HG02943 (cell line): ENCODE data around the gene ASB3.
"Not testable (repeated sequence)": the region's sequence is repeated elsewhere in the genome, so short reads cannot be mapped to it uniquely, and the experiment has no call there.

ENCODE experiments used
- ATAC-seq: cut with Tn5 transposase; IDR thresholded peaks from one replicate; pipeline ENCODE4 v1.9.1; 2021; ENCODE audit warnings: mild to moderate bottlenecking, low read depth, moderate library complexity; ENCODE audit not compliant: unreplicated experiment

Gene ASB3

GRCh38 chr2:53667130-53667529 lies 119.6 kb downstream of the ASB3 start:
- not testable (repeated sequence) for ATAC-seq

DNA sequence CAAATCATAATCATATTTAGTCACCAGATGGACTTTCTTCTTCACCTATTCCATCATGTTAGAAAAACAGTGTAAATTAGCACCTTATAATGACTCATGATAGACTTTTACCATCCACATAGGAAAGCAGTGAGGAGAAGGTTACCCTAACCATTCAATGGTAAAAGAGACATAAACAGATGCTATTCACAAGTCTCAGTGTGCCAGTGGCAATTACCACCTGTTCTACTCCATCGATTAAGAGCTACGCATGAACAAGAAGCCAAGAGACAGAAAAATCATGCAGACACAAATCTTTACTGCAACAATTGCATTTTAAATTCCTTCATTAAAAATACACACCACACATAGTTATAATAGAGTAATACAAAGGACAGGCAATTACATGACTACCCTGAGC lies 125.9 kb downstream of the ASB3 start:
- no peak for ATAC-seq

GRCh38 chr2:53658474-53658873 lies 128.3 kb downstream of the ASB3 start:
- ATAC-seq: not testable (repeated sequence)

DNA sequence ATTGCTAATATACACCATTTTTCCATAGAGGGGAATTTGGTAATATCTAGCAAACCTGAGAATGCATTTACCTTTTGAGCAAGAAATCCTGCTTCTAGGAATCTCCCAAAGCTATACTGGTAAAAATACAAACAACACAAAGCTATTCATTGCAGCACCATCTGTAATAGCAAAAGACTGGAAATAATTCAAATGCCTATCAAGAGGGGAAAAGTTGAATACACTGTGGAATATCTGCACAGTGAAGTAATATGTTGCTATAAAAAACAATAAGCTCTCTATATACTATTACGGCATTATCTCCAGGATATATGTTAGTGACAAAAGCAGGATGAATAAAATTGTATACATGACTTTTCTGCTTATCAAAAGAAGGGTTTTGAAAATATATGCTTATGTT lies 131.5 kb downstream of the ASB3 start:
- no peak for ATAC-seq

GRCh38 chr2:53654396-53654795 lies 132.4 kb downstream of the ASB3 start:
- ATAC-seq: no peak

DNA sequence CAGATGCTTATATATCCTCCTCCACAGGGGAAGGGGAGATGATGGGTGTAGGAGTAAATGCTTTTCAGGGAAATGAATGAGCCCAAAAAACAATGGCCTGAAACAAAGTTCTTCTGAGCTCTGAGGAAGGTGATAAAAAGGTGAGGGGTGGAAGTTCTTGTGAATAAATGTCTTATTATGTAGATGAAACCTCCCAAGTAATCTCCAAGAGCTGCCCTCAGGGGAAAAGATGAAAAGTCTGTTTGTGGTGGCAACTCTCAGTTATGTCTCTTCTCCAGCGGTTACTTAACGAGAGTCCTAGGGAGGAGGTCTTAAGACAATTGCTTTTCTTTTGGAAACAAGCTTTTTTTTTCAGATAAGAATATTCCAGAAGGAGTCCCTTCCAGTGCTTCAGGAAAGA lies 134.6 kb downstream of the ASB3 start:
- no peak for ATAC-seq

DNA sequence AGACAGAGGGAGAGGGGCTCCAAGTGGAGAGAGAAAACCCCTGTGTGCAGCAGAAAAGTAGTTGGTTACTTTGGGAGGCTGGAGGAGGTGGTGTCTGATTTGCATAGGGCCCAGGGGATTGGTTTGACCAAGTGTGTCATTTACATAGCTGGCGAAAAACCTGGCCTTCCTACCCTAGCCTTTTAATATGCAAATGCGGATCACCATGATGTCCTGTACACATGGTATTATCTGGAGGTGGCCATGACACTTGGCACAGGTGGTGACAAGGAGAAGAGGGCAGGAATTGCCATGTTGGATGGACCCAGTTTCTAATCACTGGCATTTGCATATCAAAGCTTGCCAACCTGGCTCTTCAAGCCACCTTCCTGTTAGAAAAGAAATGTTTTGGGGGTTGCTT lies 140.0 kb downstream of the ASB3 start:
- no peak for ATAC-seq

DNA sequence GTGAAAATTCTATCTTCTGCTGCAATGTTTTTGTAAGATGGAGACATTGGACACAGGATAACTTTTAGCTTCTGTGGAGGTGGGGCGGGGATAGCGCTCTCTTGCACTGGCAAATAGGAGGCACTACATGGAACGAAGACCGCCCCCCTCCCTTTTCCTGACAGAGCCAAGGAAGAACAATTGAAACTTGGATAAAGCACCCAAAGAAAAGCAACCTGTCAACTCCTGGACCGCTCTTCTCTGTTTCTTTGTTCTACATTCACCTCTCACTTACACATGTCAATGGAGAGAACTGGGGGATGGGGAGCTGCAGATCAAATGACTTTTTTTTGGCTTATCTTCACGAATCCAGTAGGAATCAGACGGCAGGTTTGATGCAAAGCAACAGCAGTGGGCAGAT lies 145.5 kb downstream of the ASB3 start:
- no peak for ATAC-seq

GRCh38 chr2:53640466-53640865 lies 146.3 kb downstream of the ASB3 start:
- ATAC-seq: no peak

DNA sequence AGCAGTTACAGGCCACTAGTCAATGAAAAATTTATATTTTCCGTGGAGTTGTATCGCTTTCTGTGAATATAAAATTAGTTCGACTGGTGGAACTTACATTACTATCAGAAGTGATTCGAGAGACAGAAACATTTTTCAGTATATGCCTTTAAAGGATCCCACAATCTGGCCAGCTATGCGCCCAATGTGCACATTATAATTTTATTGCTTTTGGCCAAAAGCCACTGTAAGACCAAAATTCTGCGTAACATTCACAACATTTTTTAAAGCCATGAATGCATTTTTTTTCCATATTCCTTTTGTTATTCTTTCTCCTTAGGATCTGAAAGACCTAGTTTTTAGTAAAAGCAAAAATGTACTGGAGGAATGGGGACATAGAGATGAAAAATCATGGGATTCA lies 150.2 kb downstream of the ASB3 start:
- no peak for ATAC-seq

DNA sequence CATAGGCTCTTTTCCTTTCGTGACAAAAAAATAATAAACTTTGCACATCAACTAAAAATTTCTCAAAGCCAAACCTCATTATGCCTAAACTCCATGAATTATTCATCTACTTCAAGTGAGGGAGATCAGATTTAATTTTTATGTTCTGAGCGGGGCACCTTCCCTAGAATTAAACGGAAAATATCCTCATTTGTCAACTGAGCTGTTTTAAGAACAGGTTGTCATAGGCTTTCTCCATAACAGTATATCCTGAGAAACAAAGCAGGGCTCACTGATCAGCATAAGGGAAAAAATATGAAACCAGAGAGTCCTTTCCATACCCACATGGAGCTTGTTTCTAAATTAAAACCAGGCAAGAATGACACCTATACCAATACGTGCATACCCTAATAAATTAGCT lies 150.6 kb downstream of the ASB3 start:
- ATAC-seq: no peak

DNA sequence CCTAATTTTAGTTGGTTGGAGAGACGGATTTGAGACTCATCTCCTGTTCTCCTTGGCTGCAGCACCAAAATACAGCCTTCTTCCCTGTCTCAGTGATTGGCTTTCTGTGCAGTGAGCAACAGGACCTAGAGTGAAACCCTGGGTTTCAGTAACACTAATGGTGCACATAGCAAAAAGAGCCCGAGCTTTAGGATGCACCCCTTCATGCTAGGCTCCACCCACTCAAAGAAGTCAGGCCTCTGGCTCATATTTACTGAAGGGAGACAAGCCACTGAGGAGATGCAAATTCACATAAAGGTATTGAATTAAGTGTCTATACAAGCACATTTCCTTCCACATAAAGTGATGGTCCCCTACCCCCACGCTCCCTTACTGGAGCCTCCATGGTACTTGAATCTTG lies 151.1 kb downstream of the ASB3 start:
- ATAC-seq: no peak

GRCh38 chr2:53633441-53633840 lies 153.3 kb downstream of the ASB3 start:
- no peak for ATAC-seq

DNA sequence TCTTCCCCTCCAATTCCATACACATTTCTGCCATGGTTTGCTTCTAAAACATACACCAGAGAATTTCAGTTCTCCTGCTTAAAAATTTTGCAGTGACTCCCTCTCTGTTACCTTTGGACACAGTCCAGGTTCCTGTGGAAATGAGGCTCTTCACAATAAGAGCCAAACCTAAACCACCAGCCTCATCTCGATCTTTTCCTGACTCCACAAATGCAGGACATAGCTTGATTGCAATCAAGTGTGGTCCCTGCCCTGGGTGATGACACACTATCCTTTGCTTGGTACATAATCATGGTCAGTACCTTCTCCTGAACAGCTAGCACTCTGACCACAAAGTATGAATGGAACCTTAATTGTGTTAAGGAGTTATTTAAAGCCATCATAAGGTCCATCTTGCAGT lies 154.0 kb downstream of the ASB3 start:
- no peak for ATAC-seq

GRCh38 chr2:53632126-53632460 lies 154.7 kb downstream of the ASB3 start:
- no peak for ATAC-seq

- no peak for ATAC-seq
These were observed 155.2 kb downstream of the ASB3 start for GRCh38 chr2:53631313-53632125.

- no peak for ATAC-seq
These were observed 156.6 kb downstream of the ASB3 start for GRCh38 chr2:53630026-53630606.

DNA sequence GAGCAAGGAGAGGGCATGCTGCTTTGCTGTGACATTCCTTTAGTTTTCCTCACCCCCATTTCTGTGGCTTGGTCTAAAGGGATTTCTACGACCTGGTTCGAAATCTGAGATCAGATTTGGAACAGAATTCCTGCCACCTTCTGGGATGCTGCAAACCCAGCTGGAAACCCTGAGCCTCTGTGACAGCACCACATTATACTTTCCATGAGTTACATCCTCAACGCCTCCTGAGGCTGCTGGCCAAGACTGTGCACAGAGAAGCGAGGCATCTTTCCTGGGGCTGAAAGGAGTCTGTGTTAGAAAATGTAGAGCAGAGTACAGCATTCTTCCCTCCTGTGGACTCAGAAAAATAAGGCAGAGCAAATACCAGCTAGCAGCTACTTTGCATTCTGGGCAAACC lies 157.3 kb downstream of the ASB3 start:
- no peak for ATAC-seq

- no peak for ATAC-seq
These were observed 157.8 kb downstream of the ASB3 start for GRCh38 chr2:53629001-53629400.

DNA sequence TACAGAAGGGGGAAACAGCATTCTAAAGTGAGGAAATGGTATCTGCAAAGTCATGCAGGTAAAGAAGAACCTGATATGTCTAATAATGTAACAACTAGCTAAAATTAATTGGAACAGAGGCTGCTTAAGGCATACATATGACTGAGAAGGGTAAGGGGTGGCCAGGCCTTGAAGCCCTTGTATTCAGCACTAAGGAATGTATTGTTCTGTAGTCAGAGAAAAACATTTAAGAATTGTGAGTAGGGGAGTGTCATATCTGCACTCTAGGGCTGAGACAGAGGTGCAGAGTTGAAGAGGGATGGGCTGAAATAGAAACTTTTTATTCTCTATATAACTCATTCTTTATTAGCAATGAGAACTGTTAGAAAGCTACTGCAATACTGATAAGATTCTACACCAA lies 164.6 kb downstream of the ASB3 start:
- ATAC-seq: no peak

DNA sequence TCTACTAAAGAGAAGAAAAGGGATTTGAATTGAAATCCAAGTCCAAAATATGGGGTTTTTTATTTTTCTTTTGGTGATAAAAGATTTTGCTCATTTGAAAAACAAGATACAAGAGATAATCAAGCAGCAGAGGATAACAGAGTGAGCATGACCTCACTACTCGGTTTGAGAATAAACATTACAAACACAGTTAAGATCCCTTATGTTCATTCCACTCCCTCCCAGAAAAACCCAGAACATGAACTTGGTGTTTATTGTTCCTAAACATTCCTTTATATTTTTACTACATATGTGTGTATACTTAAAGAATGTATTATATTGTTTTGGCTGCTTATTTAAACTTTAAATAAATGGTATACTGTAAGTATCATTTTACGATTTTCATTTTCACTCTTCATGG lies 165.8 kb downstream of the ASB3 start:
- no peak for ATAC-seq
